ENCODE data around the gene ENAH. TPM values are rescaled to one million over a fixed set of nuclear protein-coding genes. Genes with fewer than 3 reads are reported as not detected.

The ENAH gene
- total RNA-seq, 6 experiments from 2014 or later = 9.0 to 33.2 (median 20.8) TPM

DNA sequence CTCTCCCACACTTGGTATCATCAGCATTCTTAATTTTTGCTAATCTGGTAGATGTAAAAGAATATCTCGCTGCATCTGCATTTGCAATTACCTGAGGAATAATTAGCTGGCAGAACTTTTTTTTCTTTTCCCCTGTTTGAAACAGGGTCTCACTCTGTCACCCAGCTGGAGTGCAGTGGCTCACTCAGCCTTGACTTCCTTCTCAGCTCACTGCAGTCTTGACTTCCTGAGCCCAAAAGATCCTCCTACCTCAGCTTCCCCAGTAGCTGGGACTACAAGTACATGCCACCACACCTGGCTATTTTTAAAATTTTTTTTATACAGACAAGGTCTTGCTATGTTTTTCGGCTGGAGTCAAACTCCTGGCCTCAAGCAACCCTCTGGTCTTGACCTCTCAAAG is 35.4 kb upstream of the ENAH start:
- Histone ChIP-seq H3K4me1 (peaks cover 0 to 21% (median 9%) of the 10 kb centered on the region in 4 donors), H3K27me3 (no peaks in the 10 kb centered on the region), H3K9me3 (no peaks in the 10 kb centered on the region), H3K36me3 (no peaks in the 10 kb centered on the region), H3K27ac (no peak overlapping the region), H3K4me3 (no peak overlapping the region)
- DNase-seq (no peak), ATAC-seq (no peak)
- 92% methylated on average over 2 of the region's 2 CpGs for WGBS (ENCODE audit: insufficient coverage, low coverage, low lambda C conversion rate, missing lambda C conversion rate)
- no peak for TF ChIP-seq POLR2A (IDR thresholded peaks at IDR 0.05)
- TF ChIP-seq, protein P1, sequence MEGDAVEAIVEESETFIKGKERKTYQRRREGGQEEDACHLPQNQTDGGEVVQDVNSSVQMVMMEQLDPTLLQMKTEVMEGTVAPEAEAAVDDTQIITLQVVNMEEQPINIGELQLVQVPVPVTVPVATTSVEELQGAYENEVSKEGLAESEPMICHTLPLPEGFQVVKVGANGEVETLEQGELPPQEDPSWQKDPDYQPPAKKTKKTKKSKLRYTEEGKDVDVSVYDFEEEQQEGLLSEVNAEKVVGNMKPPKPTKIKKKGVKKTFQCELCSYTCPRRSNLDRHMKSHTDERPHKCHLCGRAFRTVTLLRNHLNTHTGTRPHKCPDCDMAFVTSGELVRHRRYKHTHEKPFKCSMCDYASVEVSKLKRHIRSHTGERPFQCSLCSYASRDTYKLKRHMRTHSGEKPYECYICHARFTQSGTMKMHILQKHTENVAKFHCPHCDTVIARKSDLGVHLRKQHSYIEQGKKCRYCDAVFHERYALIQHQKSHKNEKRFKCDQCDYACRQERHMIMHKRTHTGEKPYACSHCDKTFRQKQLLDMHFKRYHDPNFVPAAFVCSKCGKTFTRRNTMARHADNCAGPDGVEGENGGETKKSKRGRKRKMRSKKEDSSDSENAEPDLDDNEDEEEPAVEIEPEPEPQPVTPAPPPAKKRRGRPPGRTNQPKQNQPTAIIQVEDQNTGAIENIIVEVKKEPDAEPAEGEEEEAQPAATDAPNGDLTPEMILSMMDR (IDR thresholded peaks at IDR 0.05) = no peak
- intact Hi-C loops (cut with DNase I) = no loop called here

DNA sequence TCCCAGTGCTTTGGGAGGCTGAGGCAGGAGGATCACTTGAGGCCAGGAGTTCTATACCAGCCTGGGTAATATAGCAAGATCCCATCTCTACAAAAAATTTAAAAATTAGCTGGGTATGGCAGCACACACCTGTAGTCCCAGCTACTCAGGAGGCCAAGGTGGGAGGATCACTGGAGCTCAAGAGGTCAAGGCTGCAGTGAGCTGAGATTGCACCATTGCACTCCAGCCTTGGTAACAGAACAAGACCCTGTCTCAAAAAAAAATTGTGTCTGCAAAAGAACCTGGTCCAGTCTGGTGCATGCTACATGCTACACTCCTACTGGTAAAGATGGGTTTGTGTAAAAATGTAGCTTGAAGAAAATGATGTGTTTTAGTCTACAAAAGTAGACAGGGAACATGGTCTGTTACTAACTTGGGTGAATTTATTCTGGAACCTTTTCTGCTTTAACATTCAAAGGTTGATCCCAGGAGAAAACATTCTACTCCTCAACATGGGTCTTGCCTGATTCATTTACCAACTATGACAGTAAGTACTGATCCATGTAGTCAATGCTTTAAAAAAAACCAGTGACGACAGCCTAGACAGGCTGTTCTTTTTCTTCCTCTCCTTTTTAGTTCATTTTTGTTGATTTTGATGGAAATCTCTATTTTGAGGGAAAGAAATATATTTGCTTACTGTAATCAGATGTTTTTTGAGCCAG is 32.7 kb upstream of the ENAH start:
- H3K4me1 ChIP-seq = no peaks in the 10 kb centered on the region

DNA sequence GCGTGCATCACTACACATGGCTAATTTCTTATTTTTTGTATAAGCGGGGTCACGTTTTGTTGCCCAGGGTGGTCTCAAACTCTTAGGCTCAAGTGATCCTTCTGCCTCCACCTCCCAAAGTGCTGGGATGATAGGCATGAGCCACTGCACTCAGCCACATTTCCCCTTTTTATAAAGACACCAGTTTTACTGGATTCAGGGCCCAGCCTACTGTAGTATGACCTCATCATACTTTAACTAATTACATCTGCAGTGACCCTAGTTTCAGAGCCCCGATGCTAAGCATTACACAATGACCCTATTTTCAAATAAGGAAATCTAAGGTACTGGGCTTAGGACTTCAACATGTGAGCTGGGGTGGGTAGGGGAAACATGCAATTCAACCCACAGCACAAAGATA is 31.8 kb upstream of the ENAH start:
- H3K27me3 ChIP-seq = no peaks in the 10 kb centered on the region
- H3K27ac ChIP-seq = no peak overlapping the region
- ATAC-seq (no peak), DNase-seq (no peak)
- no peak for TF ChIP-seq POLR2A (IDR thresholded peaks at IDR 0.05)
- TF ChIP-seq, protein P1 (IDR thresholded peaks at IDR 0.05) = no peak
- intact Hi-C loops (cut with DNase I) = no loop called here
- WGBS (ENCODE audit: insufficient coverage, low coverage, low lambda C conversion rate, missing lambda C conversion rate) = 38% methylated on average over 1 of the region's 4 CpGs
- H3K36me3 ChIP-seq = no peaks in the 10 kb centered on the region
- no peaks in the 10 kb centered on the region for H3K4me1 ChIP-seq
- H3K9me3 ChIP-seq = no peaks in the 10 kb centered on the region
- H3K4me3 ChIP-seq = no peak overlapping the region

More for the DNA sequence above, 32.7 kb upstream of the ENAH start:
- Histone ChIP-seq H3K9me3 (no peaks in the 10 kb centered on the region), H3K4me3 (no peak overlapping the region), H3K36me3 (no peaks in the 10 kb centered on the region), H3K27ac (no peak overlapping the region), H3K27me3 (no peaks in the 10 kb centered on the region)
- intact Hi-C loops (cut with DNase I) = no loop called here
- 73% methylated on average over 1 of the region's 1 CpG for WGBS (ENCODE audit: insufficient coverage, low coverage, low lambda C conversion rate, missing lambda C conversion rate)
- no peak for TF ChIP-seq POLR2A (IDR thresholded peaks at IDR 0.05)
- TF ChIP-seq, protein P1 (IDR thresholded peaks at IDR 0.05) = no peak
- DNase-seq (no peak), ATAC-seq (no peak)

DNA sequence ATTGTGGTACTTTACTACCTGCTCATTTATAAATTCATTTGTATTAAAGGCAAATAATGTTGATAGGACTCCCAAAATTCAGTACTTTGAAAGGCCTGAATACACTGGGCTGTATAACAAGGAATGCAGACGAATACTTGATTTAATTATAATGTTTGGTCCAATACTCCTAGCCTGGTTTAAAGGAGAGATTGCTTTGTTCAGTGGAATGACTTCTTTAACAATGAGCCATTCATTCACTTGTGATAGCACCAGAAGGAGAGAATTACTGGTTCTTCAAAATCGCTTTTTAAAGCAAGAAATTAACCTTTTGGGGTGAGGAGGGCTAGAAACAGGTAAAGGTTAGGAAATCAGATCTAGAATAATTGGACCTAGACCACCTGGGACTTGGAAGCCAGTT is 28.3 kb upstream of the ENAH start:
- DNase-seq (no peak), ATAC-seq (no peak)
- TF ChIP-seq, protein P1 (IDR thresholded peaks at IDR 0.05) = no peak
- no peak for TF ChIP-seq POLR2A (IDR thresholded peaks at IDR 0.05)
- Histone ChIP-seq H3K4me1 (no peaks in the 10 kb centered on the region), H3K4me3 (no peak overlapping the region), H3K36me3 (no peaks in the 10 kb centered on the region), H3K27me3 (no peaks in the 10 kb centered on the region), H3K27ac (no peak overlapping the region), H3K9me3 (no peaks in the 10 kb centered on the region)
- 49% methylated on average over 2 of the region's 2 CpGs for WGBS (ENCODE audit: insufficient coverage, low coverage, low lambda C conversion rate, missing lambda C conversion rate)
- intact Hi-C loops (cut with DNase I) = no loop called here
